ENCODE results near the gene ARHGEF19.
"Not testable (repeated sequence)": the region's sequence is repeated elsewhere in the genome, so short reads cannot be mapped to it uniquely, and the experiment has no call there.

ARHGEF19 gene

GRCh38 chr1:16212251-16212961 is at the start of gene ARHGEF19:
TSS of gene ARHGEF19 (minus strand) at chr1:16212652. CDS start at chr1:16209054, 3,598 bp downstream.
- DNase-seq (ENCODE audit: low spot score) = no peak

- no peak for DNase-seq (ENCODE audit: low spot score)
Measured at GRCh38 chr1:16262067-16262466, 49.6 kb upstream of the ARHGEF19 start.

- no peak for DNase-seq (ENCODE audit: low spot score)
Measured at GRCh38 chr1:16260814-16261213, 48.4 kb upstream of the ARHGEF19 start.

- DNase-seq (ENCODE audit: low spot score) = no peak
Measured at GRCh38 chr1:16258591-16259135, 46.2 kb upstream of the ARHGEF19 start.

GRCh38 chr1:16257968-16258367 is 45.5 kb upstream of the ARHGEF19 start:
- DNase-seq (ENCODE audit: low spot score) = no peak

GRCh38 chr1:16257556-16257955 is 45.1 kb upstream of the ARHGEF19 start:
- not testable (repeated sequence) for DNase-seq (ENCODE audit: low spot score)

GRCh38 chr1:16256478-16256877 is 44.0 kb upstream of the ARHGEF19 start:
- DNase-seq (ENCODE audit: low spot score) = no peak

- no peak for DNase-seq (ENCODE audit: low spot score)
Measured at GRCh38 chr1:16254263-16254928, 41.9 kb upstream of the ARHGEF19 start.

GRCh38 chr1:16253332-16253922 is 41.0 kb upstream of the ARHGEF19 start:
- DNase-seq (ENCODE audit: low spot score) = no peak

- DNase-seq (ENCODE audit: low spot score) = no peak
Measured at GRCh38 chr1:16252912-16253311, 40.5 kb upstream of the ARHGEF19 start.

- DNase-seq (ENCODE audit: low spot score) = no peak
Measured at GRCh38 chr1:16251381-16251780, 38.9 kb upstream of the ARHGEF19 start.

GRCh38 chr1:16250524-16251251 is 38.2 kb upstream of the ARHGEF19 start:
- no peak for DNase-seq (ENCODE audit: low spot score)

GRCh38 chr1:16249596-16250241 is 37.3 kb upstream of the ARHGEF19 start:
- no peak for DNase-seq (ENCODE audit: low spot score)

- no peak for DNase-seq (ENCODE audit: low spot score)
Measured at GRCh38 chr1:16248603-16249516, 36.4 kb upstream of the ARHGEF19 start.

- DNase-seq (ENCODE audit: low spot score) = no peak
Measured at GRCh38 chr1:16248007-16248436, 35.6 kb upstream of the ARHGEF19 start.

GRCh38 chr1:16247441-16247840 is 35.0 kb upstream of the ARHGEF19 start:
- no peak for DNase-seq (ENCODE audit: low spot score)

GRCh38 chr1:16246961-16247360 is 34.5 kb upstream of the ARHGEF19 start:
- DNase-seq (ENCODE audit: low spot score) = no peak

- DNase-seq (ENCODE audit: low spot score) = not testable (repeated sequence)
Measured at GRCh38 chr1:16246239-16246638, 33.8 kb upstream of the ARHGEF19 start.

- no peak for DNase-seq (ENCODE audit: low spot score)
Measured at GRCh38 chr1:16245476-16246196, 33.2 kb upstream of the ARHGEF19 start.
